Stimulated activated CD4-positive, alpha-beta T cell treated with anti-CD3 and anti-CD28 coated beads, TNF-alpha, amount 100 ng/mL, for 48 hours (primary cell): Measurements from ENCODE around the gene CXCL11.
"Not testable (repeated sequence)": the region's sequence is repeated elsewhere in the genome, so short reads cannot be mapped to it uniquely, and the experiment has no call there.

Experiments
- DNase-seq, 3 donors: peaks; one replicate each; pipeline ENCODE4 v3.0.0-alpha.2; 2020; ENCODE audit warnings: low read depth in 3 of 3

The CXCL11 gene

GRCh38 chr4:76001700-76002099 is 34.2 kb downstream of the CXCL11 start:
- DNase-seq, result no peak

GRCh38 chr4:76000279-76000678 is 35.6 kb downstream of the CXCL11 start:
- no peak for DNase-seq

- DNase-seq, result not testable (repeated sequence)
These were observed 37.2 kb downstream of the CXCL11 start for GRCh38 chr4:75998525-75999147.

GRCh38 chr4:75997946-75998345 is 37.9 kb downstream of the CXCL11 start:
- no peak for DNase-seq

- no peak for DNase-seq
These were observed 38.8 kb downstream of the CXCL11 start for GRCh38 chr4:75997081-75997480.

GRCh38 chr4:75995727-75996126 is 40.1 kb downstream of the CXCL11 start:
- DNase-seq, result no peak

- no peak for DNase-seq
These were observed 43.4 kb downstream of the CXCL11 start for GRCh38 chr4:75992462-75992861.

- DNase-seq, result no peak
These were observed 45.9 kb downstream of the CXCL11 start for GRCh38 chr4:75989846-75990528.

- no peak for DNase-seq
These were observed 50.8 kb downstream of the CXCL11 start for GRCh38 chr4:75985116-75985515.
